C4-2B (cell line): ENCODE data around the gene ANKRD24.

Experiments used
- ZFX ChIP-seq: fragments of 450-650 bp; IDR thresholded peaks from 2 replicates; pipeline ENCODE4 v1.6.1; 2017
- TF ChIP-seq, protein P1 (sequence below): fragments of 450-650 bp; conservative IDR thresholded peaks from 2 replicates; pipeline ENCODE4 v1.5.1; 2017; ENCODE audit warnings: mild to moderate bottlenecking

DNA sequence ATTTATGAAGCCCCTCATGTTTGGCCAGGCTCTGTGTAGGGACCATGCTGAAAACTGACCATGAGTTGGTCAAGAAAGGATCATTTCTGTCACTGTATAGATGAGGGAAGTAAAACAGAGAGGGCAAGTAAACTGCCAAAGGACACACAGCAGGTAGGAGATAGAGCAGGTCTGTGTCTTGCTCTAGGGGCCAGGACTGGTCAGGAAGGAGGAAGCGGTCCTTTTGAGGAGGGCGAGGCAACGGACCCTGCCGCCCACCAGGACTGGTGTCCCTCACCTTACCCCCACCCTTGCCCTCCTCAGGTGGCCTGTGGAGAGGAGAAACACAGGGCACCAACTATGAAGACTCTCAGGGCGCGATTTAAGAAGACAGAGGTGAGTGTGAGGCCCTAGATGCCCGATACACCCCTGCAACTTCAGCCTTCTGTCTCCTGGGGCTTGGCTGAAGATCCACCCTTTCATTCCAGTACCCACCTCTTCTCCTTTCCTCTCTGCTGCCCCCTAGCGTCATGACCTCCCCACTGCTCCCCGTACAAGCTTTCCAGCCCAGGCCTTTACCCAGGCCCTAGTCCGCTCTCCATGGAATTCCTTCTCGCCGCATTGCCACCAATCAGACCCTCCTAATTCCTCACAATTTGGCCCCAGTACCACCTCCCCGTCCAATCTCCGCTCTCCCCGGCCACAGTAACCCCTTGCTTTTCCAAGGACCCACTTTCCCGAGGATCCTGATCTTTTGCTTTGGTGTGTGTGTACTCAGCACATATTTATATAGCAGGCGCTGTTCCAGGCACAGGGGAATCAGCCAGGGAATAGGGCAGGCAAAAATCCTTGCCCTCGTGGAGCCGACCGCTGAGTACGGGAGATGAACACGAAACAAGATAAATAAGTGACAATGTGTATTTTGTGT, 3.9 kb downstream of the ANKRD24 start:
- TF ChIP-seq, protein P1, sequence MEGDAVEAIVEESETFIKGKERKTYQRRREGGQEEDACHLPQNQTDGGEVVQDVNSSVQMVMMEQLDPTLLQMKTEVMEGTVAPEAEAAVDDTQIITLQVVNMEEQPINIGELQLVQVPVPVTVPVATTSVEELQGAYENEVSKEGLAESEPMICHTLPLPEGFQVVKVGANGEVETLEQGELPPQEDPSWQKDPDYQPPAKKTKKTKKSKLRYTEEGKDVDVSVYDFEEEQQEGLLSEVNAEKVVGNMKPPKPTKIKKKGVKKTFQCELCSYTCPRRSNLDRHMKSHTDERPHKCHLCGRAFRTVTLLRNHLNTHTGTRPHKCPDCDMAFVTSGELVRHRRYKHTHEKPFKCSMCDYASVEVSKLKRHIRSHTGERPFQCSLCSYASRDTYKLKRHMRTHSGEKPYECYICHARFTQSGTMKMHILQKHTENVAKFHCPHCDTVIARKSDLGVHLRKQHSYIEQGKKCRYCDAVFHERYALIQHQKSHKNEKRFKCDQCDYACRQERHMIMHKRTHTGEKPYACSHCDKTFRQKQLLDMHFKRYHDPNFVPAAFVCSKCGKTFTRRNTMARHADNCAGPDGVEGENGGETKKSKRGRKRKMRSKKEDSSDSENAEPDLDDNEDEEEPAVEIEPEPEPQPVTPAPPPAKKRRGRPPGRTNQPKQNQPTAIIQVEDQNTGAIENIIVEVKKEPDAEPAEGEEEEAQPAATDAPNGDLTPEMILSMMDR = peak; percentile 93
- TF ChIP-seq ZFX = no peak
